Pancreas (tissue), 10 donors: Measurements from ENCODE around the gene MLH3. TPM values are rescaled to one million over a fixed set of nuclear protein-coding genes. Genes with fewer than 3 reads are reported as not detected.

Experiments
- ATAC-seq, 4 donors: fragments of 200-7000 bp; cut with Tn5 transposase; one replicate each; pipeline versions ENCODE4 v1.8.0 to v1.9.1; 2020; ENCODE audit warnings: mild to moderate bottlenecking in 4 of 4, moderate library complexity in 4 of 4
- DNase-seq, 6 donors: peaks; one replicate each; pipeline ENCODE4 v3.0.0-alpha.2; 2020
- FAIRE-seq: peaks from 2 replicates; lab custom pipeline; 2012; peaks lifted over from hg19 to GRCh38; lab: Jason Lieb, UNC
- H3K27ac ChIP-seq, 4 donors: fragments of 200-600 bp; sonication (generic); 1 replicate in 3 of 4; 2 replicates in 1 of 4; pipeline versions ENCODE4 v1.5.0 to v1.8.0; 2020
- H3K27me3 ChIP-seq, 4 donors: fragments of 200-600 bp; one replicate each; pipeline ENCODE4 v1.8.0; 2021
- H3K36me3 ChIP-seq, 3 donors: fragments of 200-600 bp; sonication (generic) in 1 of 3; one replicate each; pipeline versions ENCODE4 v1.5.0 to v1.8.0; 2020 to 2021
- H3K4me1 ChIP-seq, 3 donors: fragments of 200-600 bp; one replicate each; pipeline ENCODE4 v1.8.0; 2021
- H3K4me3 ChIP-seq, 4 donors: fragments of 200-600 bp; sonication (generic) in 2 of 4; one replicate each; pipeline versions ENCODE4 v1.5.0 to v1.8.0; 2020 to 2021
- H3K9me3 ChIP-seq, 4 donors: fragments of 200-600 bp; one replicate each; pipeline ENCODE4 v1.8.0; 2021
- WGBS, 2 donors: extraction: QIAGEN DNeasy Blood & Tissue Kit; methylation state at CpG; one replicate each; pipeline ENCODE4 v1.1.7; 2013; 5-methylcytosine and 5-hydroxymethylcytosine counted together
- intact Hi-C, 3 donors: fragments of 100-400 bp; cut with DNase I; formaldehyde crosslinking; loops; one replicate each; pipeline versions ENCODE4 v1.11.1 to v1.14.2; 2022
- polyA plus RNA-seq, 2 donors: library from polyadenylated mRNA; stranded (reverse); fragments of 200-250 nt; gene quantifications; one replicate each; pipeline ENCODE4 v1.2.3, GENCODE V29; 2013
- total RNA-seq, 6 donors: library from RNA; stranded (reverse); fragmentation: NEBNext Ultra II Directional in 4 of 6; extraction: Animal tissue kit (Norgen Biotek cat#: 25700) in 4 of 6; gene quantifications; one replicate each; pipeline versions ENCODE4 v1.2.1 to v1.2.4, GENCODE V29; 2021 to 2023
- TF ChIP-seq, protein P1 (sequence below), 4 donors: fragments of 200-600 bp; sonication (generic) in 3 of 4; IDR thresholded peaks; one replicate each; pipeline versions ENCODE4 v1.5.0 to v1.8.0; 2021; ENCODE audit warnings: antibody characterized with exemption in 4 of 4
- donor health status: healthy with polysubstance abuse.
- donor health status: DM: no; HTN: no; CAD: no; lungs with moderate emphysema.
- donor health status: DM: no; HTN: no; CAD: no.
- donor health status: control.
- donor health status: control.
- donor health status: Bipolar disorder and iron deficiency.
- donor health status: DM: yes; HTN: yes; CAD: no.
- donor health status: DM: no; HTN: no; CAD: no.
- donor health status: DM: no; HTN: no; CAD: no.
- donor health status: DM: yes; HTN: yes; CAD: no.

MLH3 gene
- total and polyA plus RNA-seq, 8 donors = 9.4 to 23.5 (median 13.6) TPM

- intact Hi-C loops = no loop called here
- FAIRE-seq = no peak
- no peak for ATAC-seq
- Histone ChIP-seq H3K27me3 (no peaks in the 10 kb centered on the region), H3K9me3 (no peaks in the 10 kb centered on the region), H3K36me3 (no peaks in the 10 kb centered on the region), H3K4me3 (no peak overlapping the region), H3K27ac (no peak overlapping the region), H3K4me1 (peaks cover 0 to 15% (median 11%) of the 10 kb centered on the region in 3 donors)
- TF ChIP-seq, protein P1, sequence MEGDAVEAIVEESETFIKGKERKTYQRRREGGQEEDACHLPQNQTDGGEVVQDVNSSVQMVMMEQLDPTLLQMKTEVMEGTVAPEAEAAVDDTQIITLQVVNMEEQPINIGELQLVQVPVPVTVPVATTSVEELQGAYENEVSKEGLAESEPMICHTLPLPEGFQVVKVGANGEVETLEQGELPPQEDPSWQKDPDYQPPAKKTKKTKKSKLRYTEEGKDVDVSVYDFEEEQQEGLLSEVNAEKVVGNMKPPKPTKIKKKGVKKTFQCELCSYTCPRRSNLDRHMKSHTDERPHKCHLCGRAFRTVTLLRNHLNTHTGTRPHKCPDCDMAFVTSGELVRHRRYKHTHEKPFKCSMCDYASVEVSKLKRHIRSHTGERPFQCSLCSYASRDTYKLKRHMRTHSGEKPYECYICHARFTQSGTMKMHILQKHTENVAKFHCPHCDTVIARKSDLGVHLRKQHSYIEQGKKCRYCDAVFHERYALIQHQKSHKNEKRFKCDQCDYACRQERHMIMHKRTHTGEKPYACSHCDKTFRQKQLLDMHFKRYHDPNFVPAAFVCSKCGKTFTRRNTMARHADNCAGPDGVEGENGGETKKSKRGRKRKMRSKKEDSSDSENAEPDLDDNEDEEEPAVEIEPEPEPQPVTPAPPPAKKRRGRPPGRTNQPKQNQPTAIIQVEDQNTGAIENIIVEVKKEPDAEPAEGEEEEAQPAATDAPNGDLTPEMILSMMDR (IDR thresholded peaks at IDR 0.05) = no peak
- no peak for DNase-seq
These were observed 26.5 kb upstream of the MLH3 start for GRCh38 chr14:75077794-75078193.

DNA sequence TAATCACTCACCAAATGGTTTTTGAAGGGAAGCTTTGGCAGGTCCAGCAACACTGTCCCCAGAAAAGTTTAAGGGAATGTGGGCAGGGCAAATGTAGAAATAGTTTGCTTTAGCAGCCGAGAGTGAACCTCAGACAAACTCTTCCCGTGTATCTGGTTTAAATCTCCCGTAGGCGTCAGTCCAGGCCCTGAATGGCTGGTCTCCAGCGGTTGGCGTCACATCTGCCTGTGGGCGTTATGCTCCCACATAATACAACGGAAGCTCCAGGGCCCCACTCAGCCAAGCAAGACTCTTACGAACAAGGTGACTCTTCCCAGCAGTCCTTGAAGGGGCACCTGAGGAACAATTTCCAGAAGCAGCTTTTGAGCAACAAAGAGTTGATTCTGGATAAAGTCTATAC is 19.1 kb upstream of the MLH3 start:
- WGBS, 2 donors = 28 to 29% methylated on average over 9 of the region's 9 CpGs
- Histone ChIP-seq H3K27ac (peak overlapping the region; percentile 71 to 96 (median 92)), H3K9me3 (no peaks in the 10 kb centered on the region), H3K4me1 (peaks cover 9 to 15% (median 10%) of the 10 kb centered on the region in 3 donors), H3K27me3 (no peaks in the 10 kb centered on the region), H3K36me3 (no peaks in the 10 kb centered on the region), H3K4me3 (peak overlapping the region in 2 of 4 donors; percentile 54 to 62)
- TF ChIP-seq, protein P1 (IDR thresholded peaks at IDR 0.05) = no peak
- ATAC-seq (peak in 2 of 4 donors; percentile 2 to 20), DNase-seq (peak; percentile 28 to 77 (median 64)), FAIRE-seq (no peak)
- intact Hi-C loops = no loop called here

- FAIRE-seq = no peak
- Histone ChIP-seq H3K27me3 (no peaks in the 10 kb centered on the region), H3K36me3 (no peaks in the 10 kb centered on the region), H3K4me3 (peak overlapping the region; percentile 13 to 62 (median 48)), H3K9me3 (no peaks in the 10 kb centered on the region), H3K27ac (peak overlapping the region; percentile 71 to 96 (median 92)), H3K4me1 (peaks cover 9 to 15% (median 10%) of the 10 kb centered on the region in 3 donors)
- TF ChIP-seq, protein P1 (IDR thresholded peaks at IDR 0.05) = no peak
- DNase-seq = no peak
- peak; percentile 30 to 55 (median 48) for ATAC-seq
- WGBS, 2 donors = 7 to 8% methylated on average over 12 of the region's 12 CpGs
- intact Hi-C loops = no loop called here
These were observed 18.5 kb upstream of the MLH3 start for GRCh38 chr14:75069811-75070145.

DNA sequence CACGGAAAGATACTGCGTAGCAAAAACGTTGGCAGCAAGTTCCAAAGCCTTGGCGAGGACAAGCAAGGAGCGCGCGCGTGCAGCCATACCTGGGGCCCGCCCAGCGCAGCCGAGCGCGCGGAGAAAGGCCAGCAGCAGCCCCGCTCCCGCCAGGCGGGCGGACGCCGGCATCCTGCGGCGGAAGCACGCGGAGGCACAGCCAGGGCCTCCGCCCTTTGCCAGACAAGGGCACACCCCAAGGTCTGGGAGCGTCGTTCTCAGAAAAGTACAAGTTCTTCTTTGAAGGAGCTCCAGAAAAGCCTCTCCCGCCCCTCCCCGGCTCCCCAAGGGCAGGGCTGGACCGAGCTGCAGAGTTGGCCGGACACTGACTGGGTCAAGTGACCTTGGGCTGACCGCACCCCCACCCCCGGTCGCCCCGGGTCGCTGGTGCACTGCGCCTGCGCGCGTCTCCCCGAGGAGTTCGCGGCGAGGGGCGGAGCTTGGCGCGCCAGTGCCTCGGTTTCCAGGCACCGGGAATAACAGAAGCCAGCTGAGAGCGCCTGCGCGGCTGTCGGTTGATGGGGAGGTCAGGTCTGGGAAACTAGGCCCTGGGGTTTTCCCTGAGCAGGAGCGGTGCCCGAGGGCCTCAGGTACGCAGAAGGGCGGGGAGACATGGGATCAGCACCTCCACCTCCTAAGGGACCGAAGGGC is 18.0 kb upstream of the MLH3 start, which contains the start of gene ZC2HC1C:
ZC2HC1C (plus strand) TSS at position 521 of the 690 bp plus-strand sequence. CDS start 933 bp downstream, outside the sequence.
- ATAC-seq (peak; percentile 91 to 96 (median 93)), FAIRE-seq (no peak), DNase-seq (peak; percentile 96 to 99 (median 98))
- Histone ChIP-seq H3K27me3 (no peaks in the 10 kb centered on the region), H3K4me3 (peak within 1 kb of the TSS; percentile 13 to 62 (median 48)), H3K9me3 (no peaks in the 10 kb centered on the region), H3K36me3 (no peaks in the 10 kb centered on the region), H3K27ac (peak within 1 kb of the TSS; percentile 71 to 96 (median 92)), H3K4me1 (peaks cover 9 to 18% (median 10%) of the 10 kb centered on the region in 3 donors)
- TF ChIP-seq, protein P1 (IDR thresholded peaks at IDR 0.05) = no peak
- WGBS, 2 donors = 0 to 1% methylated on average over 56 to 58 of the region's 58 CpGs
- intact Hi-C loops = no loop called here
